Subcutaneous adipose tissue (tissue), 4 donors: ENCODE data around the gene ULBP2. TPM values are rescaled to one million over a fixed set of nuclear protein-coding genes. Genes with fewer than 3 reads are reported as not detected.

Experiments used
- total RNA-seq, 4 donors: library from RNA; depleted of rRNA; stranded (reverse); fragments of >200 nt; gene quantifications; one replicate each; pipeline ENCODE4 v1.1.0, GENCODE V29; 2016
- TF ChIP-seq, protein P1 (sequence below): fragments of 450-650 bp; IDR thresholded peaks from one replicate; pipeline ENCODE4 v1.5.1; 2016; ENCODE audit warnings: low read depth, mild to moderate bottlenecking, control low read depth, antibody characterized with exemption, moderate library complexity

Gene ULBP2
- total RNA-seq: 1 to 10 TPM in 1 of 4 donors, under 1 TPM in 3; 0.34 to 4.1 (median 0.60) TPM

DNA sequence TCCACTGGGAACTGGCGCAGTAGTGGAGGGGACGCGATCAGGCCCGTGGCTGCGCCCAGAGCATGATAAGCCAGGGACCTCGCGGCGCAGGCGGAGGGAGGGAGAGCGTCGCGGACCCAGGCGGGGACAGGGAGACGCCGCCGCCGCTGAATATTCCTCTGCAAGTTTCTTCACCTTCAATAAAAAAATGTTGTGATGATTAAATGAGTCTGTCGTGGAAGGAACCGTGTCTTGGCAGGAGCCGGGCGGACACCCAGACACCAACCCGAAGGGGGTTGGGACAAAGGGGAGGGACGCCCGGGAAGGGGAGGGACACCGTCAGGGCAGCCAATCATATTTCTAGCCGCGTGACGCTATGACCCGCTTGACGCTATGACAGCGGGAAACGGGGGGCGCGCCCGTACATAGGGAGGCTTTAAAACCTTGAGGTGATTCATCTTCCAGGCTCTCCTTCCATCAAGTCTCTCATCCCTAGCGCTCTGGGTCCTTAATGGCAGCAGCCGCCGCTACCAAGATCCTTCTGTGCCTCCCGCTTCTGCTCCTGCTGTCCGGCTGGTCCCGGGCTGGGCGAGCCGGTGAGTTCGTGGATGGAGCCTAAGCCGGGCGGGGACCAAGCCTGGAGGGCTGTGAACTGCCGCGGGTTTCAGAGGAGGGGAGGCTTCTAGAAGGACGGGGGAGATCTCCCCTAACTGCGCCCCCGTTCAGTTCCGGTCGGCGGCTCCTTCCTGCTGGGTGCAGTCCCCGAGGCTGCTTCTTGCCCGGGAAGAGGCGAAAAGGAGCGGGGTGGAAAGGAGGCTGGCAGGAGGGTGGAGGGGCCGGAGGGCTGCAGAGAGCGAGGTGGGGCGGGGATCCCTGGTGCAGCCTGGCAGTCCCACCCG is at the start of gene ULBP2:
TSS of gene ULBP2 (plus strand) at position 432 of the 878 bp plus-strand sequence. CDS start at position 491, 59 bp downstream.
- TF ChIP-seq, protein P1, sequence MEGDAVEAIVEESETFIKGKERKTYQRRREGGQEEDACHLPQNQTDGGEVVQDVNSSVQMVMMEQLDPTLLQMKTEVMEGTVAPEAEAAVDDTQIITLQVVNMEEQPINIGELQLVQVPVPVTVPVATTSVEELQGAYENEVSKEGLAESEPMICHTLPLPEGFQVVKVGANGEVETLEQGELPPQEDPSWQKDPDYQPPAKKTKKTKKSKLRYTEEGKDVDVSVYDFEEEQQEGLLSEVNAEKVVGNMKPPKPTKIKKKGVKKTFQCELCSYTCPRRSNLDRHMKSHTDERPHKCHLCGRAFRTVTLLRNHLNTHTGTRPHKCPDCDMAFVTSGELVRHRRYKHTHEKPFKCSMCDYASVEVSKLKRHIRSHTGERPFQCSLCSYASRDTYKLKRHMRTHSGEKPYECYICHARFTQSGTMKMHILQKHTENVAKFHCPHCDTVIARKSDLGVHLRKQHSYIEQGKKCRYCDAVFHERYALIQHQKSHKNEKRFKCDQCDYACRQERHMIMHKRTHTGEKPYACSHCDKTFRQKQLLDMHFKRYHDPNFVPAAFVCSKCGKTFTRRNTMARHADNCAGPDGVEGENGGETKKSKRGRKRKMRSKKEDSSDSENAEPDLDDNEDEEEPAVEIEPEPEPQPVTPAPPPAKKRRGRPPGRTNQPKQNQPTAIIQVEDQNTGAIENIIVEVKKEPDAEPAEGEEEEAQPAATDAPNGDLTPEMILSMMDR: no peak

GRCh38 chr6:149895048-149895590 is 46.7 kb upstream of the ULBP2 start:
- TF ChIP-seq, protein P1: no peak

DNA sequence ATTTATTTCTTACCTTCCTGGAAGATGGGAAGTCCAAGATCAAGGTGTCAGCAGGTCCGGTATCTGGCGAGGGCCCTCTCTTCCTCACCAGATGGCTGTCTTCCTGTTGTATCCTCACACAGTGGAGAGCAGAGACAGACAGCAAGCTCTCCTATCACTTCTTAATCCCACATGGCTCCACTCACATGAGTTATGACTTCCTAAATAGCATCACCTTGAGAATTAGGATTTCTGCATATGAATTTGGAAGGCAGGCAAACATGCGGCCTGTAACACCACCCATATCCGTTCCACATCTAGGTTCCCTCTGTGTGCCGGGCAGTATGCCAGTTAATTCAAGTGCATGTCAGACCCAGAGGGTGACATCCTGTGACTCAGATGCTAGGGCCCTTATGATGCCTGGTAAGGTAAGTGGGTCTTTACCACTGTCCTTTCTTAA is 46.0 kb upstream of the ULBP2 start:
- TF ChIP-seq, protein P1: no peak

GRCh38 chr6:149896491-149896890 is 45.3 kb upstream of the ULBP2 start:
- TF ChIP-seq, protein P1: no peak

DNA sequence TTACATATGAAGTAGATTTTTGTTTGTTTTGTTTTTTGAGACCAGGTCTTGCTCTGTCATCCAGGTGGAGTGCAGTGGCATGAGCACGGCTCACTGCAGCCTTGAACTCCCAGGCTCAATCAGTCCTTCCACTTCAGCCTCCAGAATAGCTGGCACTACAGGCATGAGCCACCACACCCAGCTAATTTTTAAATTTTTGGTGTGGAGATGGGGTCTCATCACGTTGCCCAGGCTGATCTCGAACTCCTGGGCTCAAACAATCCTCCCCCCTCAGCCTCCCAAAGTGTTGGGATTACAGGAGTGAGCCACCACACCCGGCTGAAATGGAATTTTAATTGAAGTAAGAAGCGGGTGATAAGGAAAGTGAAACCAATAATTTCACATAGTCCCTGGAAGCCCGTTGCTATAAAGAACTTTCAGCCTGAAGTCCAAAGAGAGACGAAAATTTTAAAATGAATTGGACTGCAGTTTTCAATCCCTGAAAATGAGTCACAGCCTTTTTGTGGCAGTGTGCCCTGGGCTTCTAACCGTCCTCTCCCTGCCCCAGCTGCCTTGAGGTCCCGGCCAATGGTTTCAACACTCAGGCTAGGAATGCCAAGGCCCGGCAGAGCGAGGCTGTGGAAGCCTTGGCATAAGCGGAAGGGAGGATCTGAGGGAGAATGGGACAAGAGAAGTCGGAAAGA is 44.7 kb upstream of the ULBP2 start:
- TF ChIP-seq, protein P1: no peak

GRCh38 chr6:149897855-149898744 is 43.7 kb upstream of the ULBP2 start, which contains the start of gene RAET1E:
Gene RAET1E, minus strand, starts transcription at chr6:149898113. Its CDS starts 7,212 bp downstream, at chr6:149890901.
- TF ChIP-seq, protein P1: no peak
